Hepatic stellate cell (primary cell): ENCODE data around the gene MBTPS2.
"Not testable (repeated sequence)": the region's sequence is repeated elsewhere in the genome, so short reads cannot be mapped to it uniquely, and the experiment has no call there.

Experiments used
- DNase-seq: peaks from one replicate; pipeline ENCODE4 v3.0.0; 2011; ENCODE audit warnings: low spot score

MBTPS2 gene

GRCh38 chrX:21839334-21840192 is at the start of gene MBTPS2:
Gene MBTPS2 (plus strand): TSS chrX:21839617. CDS start chrX:21839735, 118 bp downstream.
- peak; percentile 50 for DNase-seq

GRCh38 chrX:21798677-21799219 is 40.7 kb upstream of the MBTPS2 start:
- DNase-seq: no peak

- no peak for DNase-seq
Observed at GRCh38 chrX:21799767-21800166, 39.6 kb upstream of the MBTPS2 start.

GRCh38 chrX:21800344-21800770 is 39.1 kb upstream of the MBTPS2 start:
- DNase-seq: no peak

GRCh38 chrX:21802054-21802670 is 37.3 kb upstream of the MBTPS2 start:
- DNase-seq: no peak

GRCh38 chrX:21802839-21803238 is 36.6 kb upstream of the MBTPS2 start:
- no peak for DNase-seq

- DNase-seq: no peak
Observed at GRCh38 chrX:21806691-21807090, 32.7 kb upstream of the MBTPS2 start.

- DNase-seq: no peak
Observed at GRCh38 chrX:21811832-21812231, 27.6 kb upstream of the MBTPS2 start.

GRCh38 chrX:21812628-21813027 is 26.8 kb upstream of the MBTPS2 start:
- DNase-seq: no peak

- DNase-seq: no peak
Observed at GRCh38 chrX:21813612-21814368, 25.6 kb upstream of the MBTPS2 start.

GRCh38 chrX:21816136-21816535 is 23.3 kb upstream of the MBTPS2 start:
- DNase-seq: no peak

GRCh38 chrX:21820170-21820569 is 19.2 kb upstream of the MBTPS2 start:
- not testable (repeated sequence) for DNase-seq

- no peak for DNase-seq
Observed at GRCh38 chrX:21821875-21822274, 17.5 kb upstream of the MBTPS2 start.

- no peak for DNase-seq
Observed at GRCh38 chrX:21831496-21831895, 7.9 kb upstream of the MBTPS2 start.

- DNase-seq: no peak
Observed at GRCh38 chrX:21837056-21837455, 2.4 kb upstream of the MBTPS2 start.

- DNase-seq: no peak
Observed at GRCh38 chrX:21838937-21839333, 482 bp upstream of the MBTPS2 start.

- no peak for DNase-seq
Observed at GRCh38 chrX:21840193-21840545, 752 bp downstream of the MBTPS2 start.

- DNase-seq: no peak
Observed at GRCh38 chrX:21843179-21843578, 3.8 kb downstream of the MBTPS2 start.

- no peak for DNase-seq
Observed at GRCh38 chrX:21845096-21845495, 5.7 kb downstream of the MBTPS2 start.

- no peak for DNase-seq
Observed at GRCh38 chrX:21847342-21847741, 7.9 kb downstream of the MBTPS2 start.

GRCh38 chrX:21853578-21853977 is 14.2 kb downstream of the MBTPS2 start:
- DNase-seq: no peak

GRCh38 chrX:21855937-21856415 is 16.6 kb downstream of the MBTPS2 start, which contains the start of gene YY2:
Gene YY2 (plus strand): TSS chrX:21855987. CDS start chrX:21856485, 498 bp downstream.
- DNase-seq: no peak
